GM18909 (cell line): ENCODE results near the gene SIRT3.

Source experiments
- ATAC-seq: cut with Tn5 transposase; IDR thresholded peaks from one replicate; pipeline ENCODE4 v1.9.1; 2021; ENCODE audit warnings: mild to moderate bottlenecking; ENCODE audit not compliant: unreplicated experiment, poor library complexity

Gene SIRT3

GRCh38 chr11:217704-218103 is 18.4 kb downstream of the SIRT3 start:
- ATAC-seq = no peak

DNA sequence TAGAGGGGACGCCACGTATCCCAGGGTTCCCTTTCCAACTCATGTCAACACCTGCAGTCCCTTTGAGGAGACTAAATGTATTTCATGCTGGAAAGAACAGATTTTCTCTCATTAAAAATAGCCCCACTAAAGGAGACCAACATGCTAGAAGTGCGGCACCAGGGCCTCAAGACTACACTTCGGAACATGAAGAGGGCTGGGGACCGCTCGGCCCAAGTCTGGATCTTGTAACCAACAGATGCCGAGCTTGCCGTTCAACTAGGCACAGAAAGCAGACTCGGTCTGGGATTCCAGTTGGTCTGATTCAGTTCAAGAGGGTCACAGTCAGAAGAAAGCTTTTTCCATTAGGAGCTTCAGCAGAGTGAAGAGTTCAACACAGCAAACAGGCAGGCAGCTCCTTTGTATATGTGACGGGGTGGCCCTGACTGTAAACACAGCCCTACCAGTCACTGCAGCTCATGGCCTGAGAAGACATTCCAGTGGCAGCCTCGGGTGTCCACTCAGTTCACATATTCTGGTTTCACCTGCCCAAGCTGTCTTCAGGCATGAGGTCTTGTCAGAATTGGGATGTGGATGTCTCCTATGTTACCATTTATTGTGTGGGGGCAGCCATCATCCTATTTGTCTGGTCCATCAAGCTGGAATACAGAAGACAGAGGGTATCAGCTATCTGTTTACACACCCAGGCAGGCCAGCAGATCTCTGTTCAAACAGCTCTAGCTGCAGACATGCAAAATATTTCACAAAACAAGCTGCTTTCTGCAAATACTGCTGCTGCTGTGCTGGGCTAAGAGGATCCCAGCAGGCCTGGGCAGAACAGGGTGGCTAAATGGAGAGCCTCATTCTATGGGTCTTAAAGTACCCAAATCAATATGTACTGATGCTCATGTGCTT is 19.8 kb downstream of the SIRT3 start:
- no peak for ATAC-seq

GRCh38 chr11:215581-216037 is 20.5 kb downstream of the SIRT3 start:
- ATAC-seq = no peak

DNA sequence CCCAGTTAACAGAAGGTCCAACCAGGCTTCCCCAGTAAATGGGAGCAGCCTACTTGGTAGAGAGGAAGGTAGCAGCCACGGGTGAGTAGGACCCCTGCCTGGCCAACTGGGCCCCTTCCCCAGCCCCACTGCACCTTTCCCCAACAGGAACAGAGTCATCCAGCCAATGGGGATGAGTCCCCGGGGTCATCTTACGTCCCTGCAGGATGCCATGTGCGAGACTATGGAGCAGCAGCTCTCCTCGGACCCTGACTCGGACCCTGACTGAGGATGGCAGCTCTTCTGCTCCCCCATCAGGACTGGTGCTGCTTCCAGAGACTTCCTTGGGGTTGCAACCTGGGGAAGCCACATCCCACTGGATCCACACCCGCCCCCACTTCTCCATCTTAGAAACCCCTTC is 22.1 kb downstream of the SIRT3 start:
- no peak for ATAC-seq

DNA sequence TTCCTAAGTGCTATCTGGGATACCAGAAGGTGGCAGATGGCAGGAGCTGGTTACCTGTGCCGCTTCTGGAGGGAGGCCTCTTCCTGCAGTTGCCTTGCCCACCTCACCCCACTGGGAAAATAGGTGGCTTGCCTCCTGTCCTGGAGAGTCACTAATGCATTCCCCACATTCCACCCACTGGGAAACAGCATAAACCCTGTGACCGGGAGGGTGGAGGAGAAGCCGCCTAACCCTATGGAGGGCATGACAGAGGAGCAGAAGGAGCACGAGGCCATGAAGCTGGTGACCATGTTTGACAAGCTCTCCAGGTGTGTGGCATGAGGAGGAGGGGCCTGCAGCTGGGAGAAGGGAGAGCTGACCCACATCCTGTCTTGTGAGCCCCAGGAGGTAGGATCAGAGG is 23.0 kb downstream of the SIRT3 start:
- no peak for ATAC-seq

DNA sequence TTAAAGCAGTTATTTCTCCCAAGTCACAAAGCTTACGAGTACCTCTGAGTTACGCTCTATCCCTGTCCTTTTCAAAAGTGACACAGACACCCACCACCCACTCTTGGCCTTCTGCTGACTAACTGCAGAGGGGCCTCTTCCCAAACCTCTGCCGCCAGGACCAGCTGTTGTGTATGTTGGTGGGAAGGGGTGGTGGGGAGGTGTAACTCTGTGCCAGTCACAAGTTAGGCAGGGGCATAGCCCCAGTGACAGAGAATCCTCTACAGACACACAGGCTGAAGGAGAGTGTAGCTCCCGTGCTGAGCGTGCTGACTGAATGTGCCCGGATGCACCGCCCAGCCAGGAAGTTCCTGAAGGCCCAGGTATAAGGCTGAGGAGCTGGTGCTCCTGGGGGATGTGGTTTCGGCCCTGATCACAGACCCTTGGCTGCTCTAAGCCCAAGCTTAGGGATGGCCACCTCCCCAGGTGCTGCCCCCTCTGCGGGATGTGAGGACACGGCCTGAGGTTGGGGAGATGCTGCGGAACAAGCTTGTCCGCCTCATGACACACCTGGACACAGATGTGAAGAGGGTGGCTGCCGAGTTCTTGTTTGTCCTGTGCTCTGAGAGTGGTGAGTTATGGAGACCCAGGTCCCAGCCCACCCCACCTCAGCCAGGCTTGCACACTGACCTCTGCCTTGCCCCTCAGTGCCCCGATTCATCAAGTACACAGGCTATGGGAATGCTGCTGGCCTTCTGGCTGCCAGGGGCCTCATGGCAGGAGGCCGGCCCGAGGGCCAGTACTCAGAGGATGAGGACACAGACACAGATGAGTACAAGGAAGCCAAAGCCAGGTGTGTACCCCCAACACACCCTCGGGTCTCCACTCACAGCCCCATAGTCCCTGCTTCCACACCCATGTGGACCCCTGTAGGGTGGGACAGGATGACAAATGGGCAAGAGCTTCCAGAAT is 23.7 kb downstream of the SIRT3 start:
- ATAC-seq = no peak

DNA sequence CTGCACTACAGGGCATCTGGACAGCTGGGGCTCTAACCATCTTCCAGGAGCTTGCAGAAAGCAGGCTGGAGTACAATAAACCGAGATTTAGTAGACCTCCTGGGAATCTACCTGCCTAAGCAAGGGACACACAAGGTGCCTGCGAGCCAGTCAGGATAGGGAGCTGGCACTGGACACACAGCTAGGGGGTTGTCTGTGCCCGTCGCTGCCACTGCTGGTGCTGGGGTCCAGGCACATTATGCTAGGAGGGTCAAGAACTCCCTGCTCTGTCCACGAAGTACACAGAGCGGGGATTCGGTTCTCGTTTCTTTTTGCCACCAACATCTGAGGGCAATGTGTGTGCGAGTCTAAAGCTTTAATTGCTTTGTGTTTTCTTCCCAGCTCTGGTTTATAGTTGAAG is 24.4 kb downstream of the SIRT3 start:
- ATAC-seq = no peak

DNA sequence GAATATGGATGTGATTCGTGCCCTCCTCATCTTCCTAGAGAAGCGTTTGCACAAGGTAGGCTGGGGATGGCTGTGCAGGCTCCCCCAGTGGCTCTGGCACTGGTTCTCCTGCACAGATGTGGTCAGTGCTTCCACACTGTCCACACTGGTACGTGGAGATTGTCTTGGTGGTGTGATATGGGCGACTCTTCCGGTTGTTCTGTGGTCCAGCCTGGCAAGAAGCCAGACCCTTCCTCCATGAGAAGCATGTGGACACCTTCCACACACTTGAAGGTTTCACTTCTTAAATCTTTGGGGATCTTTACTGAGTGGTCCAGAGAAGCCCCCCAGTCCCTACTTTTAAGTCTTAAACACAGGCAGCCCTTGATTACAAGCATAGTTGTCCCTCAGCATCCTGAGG is 24.8 kb downstream of the SIRT3 start:
- no peak for ATAC-seq

DNA sequence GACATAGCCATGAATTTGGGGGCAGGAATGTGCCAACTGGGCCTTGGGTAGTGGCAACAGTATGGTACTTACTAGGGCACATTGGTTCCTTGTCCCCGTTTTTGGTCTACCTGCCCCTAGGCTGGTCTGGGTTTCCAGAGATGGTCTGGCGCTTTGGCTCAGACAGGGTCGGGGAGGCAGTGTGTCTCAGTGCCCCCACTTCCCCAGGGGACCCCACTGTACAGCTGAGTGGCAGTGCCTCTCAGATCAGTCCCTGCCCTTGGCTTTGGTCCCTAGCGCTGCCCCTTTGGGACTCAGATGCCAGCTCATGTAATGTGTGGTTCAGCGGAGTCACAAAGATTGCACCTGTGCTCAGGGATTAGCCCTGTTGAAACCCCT is 25.4 kb downstream of the SIRT3 start:
- no peak for ATAC-seq

GRCh38 chr11:210122-210802 is 25.9 kb downstream of the SIRT3 start:
- ATAC-seq = no peak

DNA sequence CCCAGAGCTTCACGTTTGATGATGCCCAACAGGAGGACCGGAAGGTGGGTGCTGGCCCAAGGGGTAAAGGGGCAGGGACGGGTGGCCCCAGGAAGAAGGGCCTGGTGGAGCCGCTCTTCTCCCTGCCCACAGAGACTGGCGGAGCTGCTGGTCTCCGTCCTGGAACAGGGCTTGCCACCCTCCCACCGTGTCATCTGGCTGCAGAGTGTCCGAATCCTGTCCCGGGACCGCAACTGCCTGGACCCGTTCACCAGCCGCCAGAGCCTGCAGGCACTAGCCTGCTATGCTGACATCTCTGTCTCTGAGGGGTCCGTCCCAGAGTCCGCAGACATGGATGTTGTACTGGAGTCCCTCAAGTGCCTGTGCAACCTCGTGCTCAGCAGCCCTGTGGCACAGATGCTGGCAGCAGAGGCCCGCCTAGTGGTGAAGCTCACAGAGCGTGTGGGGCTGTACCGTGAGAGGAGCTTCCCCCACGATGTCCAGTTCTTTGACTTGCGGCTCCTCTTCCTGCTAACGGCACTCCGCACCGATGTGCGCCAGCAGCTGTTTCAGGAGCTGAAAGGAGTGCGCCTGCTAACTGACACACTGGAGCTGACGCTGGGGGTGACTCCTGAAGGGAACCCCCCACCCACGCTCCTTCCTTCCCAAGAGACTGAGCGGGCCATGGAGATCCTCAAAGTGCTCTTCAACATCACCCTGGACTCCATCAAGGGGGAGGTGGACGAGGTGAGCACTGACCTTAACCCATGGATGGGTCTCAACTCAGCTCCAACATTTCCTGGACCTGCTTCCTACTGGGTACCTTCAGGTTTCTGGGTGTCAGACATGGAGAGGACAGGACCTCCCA is 26.6 kb downstream of the SIRT3 start:
- no peak for ATAC-seq

GRCh38 chr11:208917-209260 is 27.3 kb downstream of the SIRT3 start:
- ATAC-seq = no peak

GRCh38 chr11:208181-208916 is 27.8 kb downstream of the SIRT3 start:
- ATAC-seq = peak; percentile 43

- ATAC-seq = no peak
These were observed 28.3 kb downstream of the SIRT3 start for GRCh38 chr11:207863-208180.

DNA sequence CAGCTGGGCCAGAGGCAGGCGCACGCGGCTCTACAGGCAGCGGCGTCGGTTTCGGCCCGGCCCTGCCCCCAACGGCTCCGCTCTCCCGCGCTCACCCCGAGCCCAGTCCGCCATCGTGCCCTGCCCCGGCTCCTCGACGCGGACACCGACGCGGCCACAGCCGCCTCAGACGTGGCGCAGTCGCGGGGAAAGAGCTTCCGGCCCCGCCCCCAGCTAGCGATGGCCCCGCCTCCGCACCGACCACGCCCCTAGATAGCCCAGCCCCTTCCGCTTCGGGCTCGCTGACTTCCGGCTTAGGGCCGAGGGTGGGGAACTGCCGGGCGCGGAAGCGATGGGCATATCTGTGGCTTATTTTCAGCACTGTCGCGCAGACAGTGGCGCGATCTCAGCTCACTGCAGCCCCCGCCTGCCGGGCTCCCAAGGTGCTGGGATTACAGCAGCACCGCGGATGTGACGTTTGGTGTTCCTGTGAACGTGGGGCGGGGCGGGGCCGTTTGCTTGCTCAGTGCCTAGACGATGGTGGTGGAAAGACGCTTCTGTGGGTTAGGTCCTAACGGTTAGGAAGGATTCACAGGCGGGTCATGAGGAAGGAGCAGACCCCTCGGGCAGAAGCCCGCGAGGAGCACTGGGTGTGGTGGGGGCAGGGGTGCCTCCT is 28.8 kb downstream of the SIRT3 start, which contains the start of the genes BET1L and RIC8A:
BET1L (minus strand) TSS at position 192 of the 655 bp plus-strand sequence; CDS start at position 114, 78 bp downstream.
RIC8A (plus strand) TSS at position 501 of the 655 bp plus-strand sequence. CDS start 1,147 bp downstream, outside the sequence.
- peak; percentile 78 for ATAC-seq

DNA sequence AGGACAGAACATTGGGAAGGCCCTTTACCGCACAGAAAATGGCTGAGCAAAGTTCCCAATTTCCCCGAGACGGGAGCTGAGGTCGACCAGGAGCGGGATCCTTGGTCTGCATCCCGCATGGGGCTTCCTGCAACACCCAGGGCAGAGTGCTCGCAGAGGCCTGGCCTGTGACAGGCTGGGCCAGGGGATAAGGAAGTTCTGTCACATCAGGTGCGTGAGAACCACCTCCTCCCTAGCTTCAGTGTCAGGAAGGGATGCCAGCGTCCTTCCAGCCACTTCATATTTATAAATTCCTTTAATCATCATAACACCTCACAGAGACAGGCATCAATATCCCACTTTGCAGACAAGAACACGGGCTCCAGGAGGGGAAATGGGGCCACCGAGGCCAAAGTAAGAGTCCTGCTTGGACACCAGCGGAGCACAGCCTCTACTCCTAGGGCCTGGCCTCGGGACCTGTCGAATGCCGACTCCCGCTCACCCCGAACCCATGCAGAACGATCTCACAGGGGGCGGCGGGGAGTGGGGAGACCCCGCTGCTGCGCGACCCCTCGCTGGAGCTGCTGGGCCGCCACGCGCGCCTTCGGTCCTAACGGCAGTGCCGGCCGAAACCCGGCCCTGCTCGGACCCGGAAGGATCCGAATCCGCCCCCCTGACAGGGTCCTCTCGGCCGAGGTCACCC is 29.5 kb downstream of the SIRT3 start:
- ATAC-seq = no peak

DNA sequence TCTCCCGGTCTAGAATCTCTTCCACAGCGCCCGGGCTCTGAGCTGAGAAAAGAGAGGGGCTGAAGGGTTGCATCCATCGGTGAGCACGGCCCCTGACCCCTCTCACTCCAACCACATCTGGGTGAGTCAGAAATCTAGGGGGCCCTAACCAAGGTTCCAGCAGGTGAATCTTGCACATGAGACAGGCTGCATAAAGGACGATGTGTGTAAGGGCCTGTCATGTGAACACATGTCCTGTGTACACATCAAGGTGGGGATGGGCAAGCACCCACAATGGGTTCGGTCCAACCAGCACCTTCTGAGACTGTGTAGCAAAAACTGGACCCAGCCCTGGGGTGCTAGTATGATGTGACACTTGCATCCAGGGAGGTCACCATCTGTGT is 30.1 kb downstream of the SIRT3 start:
- ATAC-seq = no peak
